PC-3 (cell line): ENCODE measurements around the gene HOOK2.

ENCODE experiments used
- EZH2 ChIP-seq: fragments of 300-600 bp; sonication (generic); IDR thresholded peaks from one replicate; pipeline ENCODE4 v1.6.1; 2017; ENCODE audit warnings: antibody characterized with exemption, mild to moderate bottlenecking, low read length; ENCODE audit not compliant: unreplicated experiment
- TF ChIP-seq, protein P1 (sequence below): fragments of 300-600 bp; sonication (generic); conservative IDR thresholded peaks from 2 replicates; pipeline ENCODE4 v1.5.1; 2017; ENCODE audit warnings: antibody characterized with exemption, low read depth, mild to moderate bottlenecking, low read length

DNA sequence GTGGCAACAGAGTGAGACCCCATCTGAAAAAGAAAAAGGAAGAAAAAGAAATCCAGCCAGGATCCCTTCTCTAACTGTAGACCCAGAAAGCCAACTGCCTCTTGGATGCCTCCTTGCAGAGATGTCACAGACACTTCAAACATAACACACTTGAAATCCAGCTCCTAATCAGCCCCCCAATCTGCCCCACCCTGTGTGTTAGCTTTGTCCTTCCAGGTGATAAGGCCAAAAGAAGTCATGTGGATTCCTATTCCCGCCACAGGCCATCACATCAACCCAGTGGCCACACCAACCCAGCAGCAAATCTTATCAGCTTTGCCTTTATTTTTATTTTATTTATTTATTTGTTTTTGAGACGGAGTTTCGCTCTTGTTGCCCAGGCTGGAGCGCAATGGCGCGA, 15.7 kb downstream of the HOOK2 start:
- TF ChIP-seq, protein P1, sequence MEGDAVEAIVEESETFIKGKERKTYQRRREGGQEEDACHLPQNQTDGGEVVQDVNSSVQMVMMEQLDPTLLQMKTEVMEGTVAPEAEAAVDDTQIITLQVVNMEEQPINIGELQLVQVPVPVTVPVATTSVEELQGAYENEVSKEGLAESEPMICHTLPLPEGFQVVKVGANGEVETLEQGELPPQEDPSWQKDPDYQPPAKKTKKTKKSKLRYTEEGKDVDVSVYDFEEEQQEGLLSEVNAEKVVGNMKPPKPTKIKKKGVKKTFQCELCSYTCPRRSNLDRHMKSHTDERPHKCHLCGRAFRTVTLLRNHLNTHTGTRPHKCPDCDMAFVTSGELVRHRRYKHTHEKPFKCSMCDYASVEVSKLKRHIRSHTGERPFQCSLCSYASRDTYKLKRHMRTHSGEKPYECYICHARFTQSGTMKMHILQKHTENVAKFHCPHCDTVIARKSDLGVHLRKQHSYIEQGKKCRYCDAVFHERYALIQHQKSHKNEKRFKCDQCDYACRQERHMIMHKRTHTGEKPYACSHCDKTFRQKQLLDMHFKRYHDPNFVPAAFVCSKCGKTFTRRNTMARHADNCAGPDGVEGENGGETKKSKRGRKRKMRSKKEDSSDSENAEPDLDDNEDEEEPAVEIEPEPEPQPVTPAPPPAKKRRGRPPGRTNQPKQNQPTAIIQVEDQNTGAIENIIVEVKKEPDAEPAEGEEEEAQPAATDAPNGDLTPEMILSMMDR = no peak
- no peak for TF ChIP-seq EZH2
